ENCODE measurements around the gene NR1H2. TPM values are rescaled to one million over a fixed set of nuclear protein-coding genes. Genes with fewer than 3 reads are reported as not detected.
A peak's percentile ranks its signal among the peaks of the same experiment; 100 is the strongest.

NR1H2 gene
- total RNA-seq, 2 donors from 2014 or later: 97.0 to 121 TPM

DNA sequence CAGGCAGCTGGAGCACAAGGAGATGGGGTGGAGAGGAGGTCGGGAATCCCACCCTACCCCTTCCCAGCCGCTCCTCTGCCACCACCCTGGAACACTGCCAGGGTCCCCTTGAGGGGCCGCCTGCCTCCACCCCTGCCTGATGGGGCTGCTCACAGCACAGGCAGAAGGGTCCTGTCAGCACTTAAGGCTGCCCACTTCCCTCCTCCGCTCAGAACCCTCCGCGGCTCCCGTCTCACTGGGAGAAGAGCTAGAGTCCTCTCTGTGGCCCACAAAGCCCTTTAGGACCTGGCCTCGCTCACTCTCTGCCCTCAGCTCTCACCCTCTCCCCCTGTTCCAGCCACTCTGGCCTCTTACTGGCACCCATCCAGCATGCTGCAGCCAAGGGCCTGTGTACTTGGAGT lies 4.5 kb downstream of the NR1H2 start:
- H3K36me3 ChIP-seq: peaks cover 53% of the 10 kb centered on the region
- H3K27ac ChIP-seq: no peak overlapping the region
- peaks cover 0 to 46% of the 10 kb centered on the region in 2 donors for H3K4me1 ChIP-seq
- TF ChIP-seq, protein P1, sequence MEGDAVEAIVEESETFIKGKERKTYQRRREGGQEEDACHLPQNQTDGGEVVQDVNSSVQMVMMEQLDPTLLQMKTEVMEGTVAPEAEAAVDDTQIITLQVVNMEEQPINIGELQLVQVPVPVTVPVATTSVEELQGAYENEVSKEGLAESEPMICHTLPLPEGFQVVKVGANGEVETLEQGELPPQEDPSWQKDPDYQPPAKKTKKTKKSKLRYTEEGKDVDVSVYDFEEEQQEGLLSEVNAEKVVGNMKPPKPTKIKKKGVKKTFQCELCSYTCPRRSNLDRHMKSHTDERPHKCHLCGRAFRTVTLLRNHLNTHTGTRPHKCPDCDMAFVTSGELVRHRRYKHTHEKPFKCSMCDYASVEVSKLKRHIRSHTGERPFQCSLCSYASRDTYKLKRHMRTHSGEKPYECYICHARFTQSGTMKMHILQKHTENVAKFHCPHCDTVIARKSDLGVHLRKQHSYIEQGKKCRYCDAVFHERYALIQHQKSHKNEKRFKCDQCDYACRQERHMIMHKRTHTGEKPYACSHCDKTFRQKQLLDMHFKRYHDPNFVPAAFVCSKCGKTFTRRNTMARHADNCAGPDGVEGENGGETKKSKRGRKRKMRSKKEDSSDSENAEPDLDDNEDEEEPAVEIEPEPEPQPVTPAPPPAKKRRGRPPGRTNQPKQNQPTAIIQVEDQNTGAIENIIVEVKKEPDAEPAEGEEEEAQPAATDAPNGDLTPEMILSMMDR (IDR thresholded peaks at IDR 0.05): no peak
- no peaks in the 10 kb centered on the region for H3K9me3 ChIP-seq
- H3K27me3 ChIP-seq: no peaks in the 10 kb centered on the region
- H3K4me3 ChIP-seq: no peak overlapping the region
- no peak for DNase-seq (ENCODE audit: low spot score)

DNA sequence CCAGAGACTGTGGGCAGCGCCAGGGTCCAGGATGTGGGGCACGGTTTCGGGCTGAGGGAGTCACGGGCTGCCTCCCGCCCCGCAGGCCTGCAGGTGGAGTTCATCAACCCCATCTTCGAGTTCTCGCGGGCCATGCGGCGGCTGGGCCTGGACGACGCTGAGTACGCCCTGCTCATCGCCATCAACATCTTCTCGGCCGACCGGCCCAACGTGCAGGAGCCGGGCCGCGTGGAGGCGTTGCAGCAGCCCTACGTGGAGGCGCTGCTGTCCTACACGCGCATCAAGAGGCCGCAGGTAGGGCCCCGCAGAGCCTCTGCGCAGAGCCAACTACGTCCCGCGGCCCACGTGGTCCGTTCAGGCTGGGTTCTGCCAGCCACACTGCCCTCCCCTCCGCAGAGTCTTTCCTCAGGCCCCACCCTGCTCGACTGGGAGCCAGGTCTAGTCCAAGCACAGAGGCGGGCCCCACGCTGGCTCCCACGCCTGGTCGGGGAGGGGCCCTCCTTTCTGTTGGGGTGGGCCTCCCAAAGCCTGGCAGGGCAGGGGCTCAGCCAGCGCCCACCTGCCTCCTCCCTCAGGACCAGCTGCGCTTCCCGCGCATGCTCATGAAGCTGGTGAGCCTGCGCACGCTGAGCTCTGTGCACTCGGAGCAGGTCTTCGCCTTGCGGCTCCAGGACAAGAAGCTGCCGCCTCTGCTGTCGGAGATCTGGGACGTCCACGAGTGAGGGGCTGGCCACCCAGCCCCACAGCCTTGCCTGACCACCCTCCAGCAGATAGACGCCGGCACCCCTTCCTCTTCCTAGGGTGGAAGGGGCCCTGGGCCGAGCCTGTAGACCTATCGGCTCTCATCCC lies 5.8 kb downstream of the NR1H2 start:
- Histone ChIP-seq H3K4me1 (peaks cover 0 to 37% of the 10 kb centered on the region in 2 donors), H3K36me3 (peaks cover 53% of the 10 kb centered on the region), H3K9me3 (no peaks in the 10 kb centered on the region), H3K27me3 (no peaks in the 10 kb centered on the region), H3K27ac (no peak overlapping the region), H3K4me3 (no peak overlapping the region)
- TF ChIP-seq, protein P1 (IDR thresholded peaks at IDR 0.05): no peak
- DNase-seq (ENCODE audit: low spot score): no peak

DNA sequence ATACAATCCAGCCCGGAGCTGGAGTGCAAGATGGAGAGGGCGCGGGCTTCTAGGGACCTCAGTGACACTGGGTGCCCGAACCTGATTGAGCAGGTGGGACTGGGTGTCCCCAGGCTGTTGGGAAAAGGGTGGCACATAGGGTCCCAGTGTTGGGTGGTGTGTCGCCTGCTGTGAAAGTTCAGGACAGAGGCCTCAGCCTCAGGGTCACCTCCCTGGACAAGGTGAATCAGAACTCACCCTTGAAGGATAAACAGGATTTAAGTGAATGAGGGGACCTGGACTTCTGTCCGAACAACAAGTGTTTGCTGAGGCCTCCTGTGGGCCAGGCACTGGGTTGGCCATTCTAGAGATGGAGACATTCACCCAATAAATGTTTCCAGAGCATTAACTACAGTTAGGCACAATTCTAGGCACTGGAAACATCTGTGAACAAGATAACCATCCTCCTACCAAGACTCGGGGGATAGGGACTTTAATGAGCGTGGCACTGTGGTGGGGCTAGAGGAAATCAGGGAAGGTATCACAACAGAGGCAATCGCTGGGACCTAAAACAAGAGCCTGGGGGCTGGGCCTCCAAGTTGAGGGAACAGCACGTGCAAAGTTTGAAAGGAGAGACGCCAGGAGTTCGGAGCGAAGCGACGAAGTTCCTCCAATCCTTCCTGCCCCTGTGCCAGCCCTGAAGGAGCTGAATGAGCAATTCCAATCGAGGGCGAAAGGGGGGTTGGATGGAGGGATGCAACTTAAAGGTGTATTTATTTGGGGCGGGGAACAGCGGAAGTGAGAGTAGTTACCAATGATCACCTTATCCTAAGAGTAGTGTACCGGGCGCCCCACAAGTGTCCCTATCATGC lies 7.0 kb downstream of the NR1H2 start:
- peak overlapping the region; percentile 82 to 88 for H3K27ac ChIP-seq
- H3K4me1 ChIP-seq: peaks cover 0 to 33% of the 10 kb centered on the region in 2 donors
- no peak for DNase-seq (ENCODE audit: low spot score)
- H3K9me3 ChIP-seq: no peaks in the 10 kb centered on the region
- TF ChIP-seq, protein P1 (IDR thresholded peaks at IDR 0.05): no peak
- no peaks in the 10 kb centered on the region for H3K27me3 ChIP-seq
- peaks cover 46% of the 10 kb centered on the region for H3K36me3 ChIP-seq
- peak overlapping the region; percentile 56 to 78 for H3K4me3 ChIP-seq

DNA sequence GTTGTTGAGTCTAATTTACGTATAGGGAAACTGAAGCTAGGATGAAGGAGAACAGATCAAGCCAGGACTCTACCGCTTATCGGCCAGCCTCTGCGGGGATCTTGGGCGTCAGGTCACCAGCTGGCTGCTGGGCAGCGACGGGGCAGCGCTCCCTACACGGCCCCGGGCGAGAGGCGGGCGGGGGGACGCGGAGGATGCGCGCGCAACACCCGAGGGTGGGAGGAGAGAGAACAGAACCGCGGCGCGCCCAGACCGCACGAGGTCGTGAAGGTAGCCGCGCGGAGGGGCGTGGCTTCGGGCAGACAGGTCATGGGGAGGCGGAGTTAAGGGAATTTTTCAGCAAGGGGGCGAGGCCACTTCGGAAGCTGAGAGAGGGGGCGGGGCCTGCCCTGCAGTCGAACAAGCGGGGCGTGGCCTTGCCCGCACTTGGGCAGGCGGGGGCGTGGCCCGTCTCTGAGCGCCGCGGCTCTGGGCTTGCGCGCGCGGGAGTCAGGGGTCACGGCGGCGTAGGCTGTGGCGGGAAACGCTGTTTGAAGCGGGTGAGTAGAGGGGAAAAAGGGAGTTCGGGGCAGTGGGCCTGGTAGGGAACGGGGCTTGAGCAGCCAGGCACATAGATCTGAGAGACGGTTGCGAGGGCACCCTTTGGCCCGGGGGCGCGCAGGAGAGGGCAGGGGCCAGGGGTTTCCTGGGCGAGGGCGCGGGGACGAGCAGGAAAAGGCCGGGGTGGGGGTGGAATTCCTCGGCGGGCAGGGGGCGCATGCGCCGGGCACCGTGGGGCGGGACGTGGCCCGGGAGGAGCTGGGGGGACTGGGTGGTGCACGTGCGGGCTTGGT lies 7.8 kb downstream of the NR1H2 start, which contains the start of gene POLD1:
Gene POLD1 (plus strand): TSS at position 496 of the 833 bp plus-strand sequence. CDS start 14,505 bp downstream, outside the sequence.
- H3K4me1 ChIP-seq: peaks cover 0 to 33% of the 10 kb centered on the region in 2 donors
- DNase-seq (ENCODE audit: low spot score): peak; percentile 97
- H3K36me3 ChIP-seq: peaks cover 37% of the 10 kb centered on the region
- peak within 1 kb of the TSS; percentile 82 to 88 for H3K27ac ChIP-seq
- TF ChIP-seq, protein P1 (IDR thresholded peaks at IDR 0.05): no peak
- peak within 1 kb of the TSS; percentile 56 to 78 for H3K4me3 ChIP-seq
- no peaks in the 10 kb centered on the region for H3K9me3 ChIP-seq
- no peaks in the 10 kb centered on the region for H3K27me3 ChIP-seq

All from right atrium auricular region (tissue), 2 donors.